ENCODE data around the gene ITPR2.

The ITPR2 gene

GRCh38 chr12:26701604-26702215, 131.3 kb downstream of the ITPR2 start:
- H3K9me3 ChIP-seq (ENCODE audit: low read length): no peaks in the 10 kb centered on the region
- no peaks in the 10 kb centered on the region for H3K27me3 ChIP-seq (ENCODE audit: control insufficient read depth in 1 of 2, insufficient read depth in 2 of 2, low read length in 2 of 2)
- peaks cover 12% of the 10 kb centered on the region for H3K4me1 ChIP-seq (ENCODE audit: insufficient read depth, low read length)
- no peak overlapping the region for H3K4me3 ChIP-seq (ENCODE audit: low read depth in 1 of 2, low read length in 2 of 2)
- no peaks in the 10 kb centered on the region for H3K36me3 ChIP-seq (ENCODE audit: insufficient read depth, low read length)
- H3K27ac ChIP-seq (ENCODE audit: low read depth, low read length): no peak overlapping the region
- no peak overlapping the region for H3K9ac ChIP-seq (ENCODE audit: low read length)

DNA sequence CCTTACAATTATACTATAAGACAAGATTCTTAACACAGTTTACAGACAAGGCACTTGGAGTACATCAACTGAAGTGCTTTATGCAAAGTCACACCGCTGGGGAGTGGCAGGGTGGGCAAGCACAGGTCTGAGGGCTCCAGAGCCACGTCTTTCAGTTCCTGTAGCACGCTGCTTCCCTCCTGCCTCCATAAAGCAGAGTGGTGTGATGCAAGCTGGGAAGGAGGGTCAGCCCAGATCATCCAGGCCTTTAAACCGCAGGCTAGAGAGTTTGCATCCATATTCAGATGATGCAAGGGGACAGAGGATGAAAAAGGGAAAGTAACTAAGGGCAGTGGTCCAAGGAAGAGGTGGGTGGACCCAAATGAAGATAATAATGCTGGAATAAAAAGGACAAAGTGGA, 132.6 kb downstream of the ITPR2 start:
- H3K4me3 ChIP-seq (ENCODE audit: low read depth in 1 of 2, low read length in 2 of 2): no peak overlapping the region
- no peaks in the 10 kb centered on the region for H3K27me3 ChIP-seq (ENCODE audit: control insufficient read depth in 1 of 2, insufficient read depth in 2 of 2, low read length in 2 of 2)
- H3K9me3 ChIP-seq (ENCODE audit: low read length): no peaks in the 10 kb centered on the region
- peaks cover 5% of the 10 kb centered on the region for H3K36me3 ChIP-seq (ENCODE audit: insufficient read depth, low read length)
- H3K27ac ChIP-seq (ENCODE audit: low read depth, low read length): no peak overlapping the region
- H3K9ac ChIP-seq (ENCODE audit: low read length): no peak overlapping the region
- H3K4me1 ChIP-seq (ENCODE audit: insufficient read depth, low read length): peaks cover 9% of the 10 kb centered on the region

- peaks cover 11% of the 10 kb centered on the region for H3K36me3 ChIP-seq (ENCODE audit: insufficient read depth, low read length)
- H3K27me3 ChIP-seq (ENCODE audit: control insufficient read depth in 1 of 2, insufficient read depth in 2 of 2, low read length in 2 of 2): no peaks in the 10 kb centered on the region
- no peak overlapping the region for H3K4me3 ChIP-seq (ENCODE audit: low read depth in 1 of 2, low read length in 2 of 2)
- H3K9me3 ChIP-seq (ENCODE audit: low read length): no peaks in the 10 kb centered on the region
- H3K4me1 ChIP-seq (ENCODE audit: insufficient read depth, low read length): no peaks in the 10 kb centered on the region
- no peak overlapping the region for H3K9ac ChIP-seq (ENCODE audit: low read length)
- H3K27ac ChIP-seq (ENCODE audit: low read depth, low read length): no peak overlapping the region
These were observed 133.8 kb downstream of the ITPR2 start for GRCh38 chr12:26699237-26699636.

- Histone ChIP-seq H3K36me3 (ENCODE audit: insufficient read depth, low read length) (peaks cover 19% of the 10 kb centered on the region), H3K27ac (ENCODE audit: low read depth, low read length) (no peak overlapping the region), H3K9me3 (ENCODE audit: low read length) (no peaks in the 10 kb centered on the region), H3K4me3 (ENCODE audit: low read depth in 1 of 2, low read length in 2 of 2) (no peak overlapping the region), H3K27me3 (ENCODE audit: control insufficient read depth in 1 of 2, insufficient read depth in 2 of 2, low read length in 2 of 2) (no peaks in the 10 kb centered on the region), H3K4me1 (ENCODE audit: insufficient read depth, low read length) (no peaks in the 10 kb centered on the region), H3K9ac (ENCODE audit: low read length) (no peak overlapping the region)
These were observed 134.8 kb downstream of the ITPR2 start for GRCh38 chr12:26698186-26698585.

- H3K27me3 ChIP-seq (ENCODE audit: control insufficient read depth in 1 of 2, insufficient read depth in 2 of 2, low read length in 2 of 2): no peaks in the 10 kb centered on the region
- H3K4me3 ChIP-seq (ENCODE audit: low read depth in 1 of 2, low read length in 2 of 2): no peak overlapping the region
- no peak overlapping the region for H3K27ac ChIP-seq (ENCODE audit: low read depth, low read length)
- H3K36me3 ChIP-seq (ENCODE audit: insufficient read depth, low read length): peaks cover 19% of the 10 kb centered on the region
- no peak overlapping the region for H3K9ac ChIP-seq (ENCODE audit: low read length)
- no peaks in the 10 kb centered on the region for H3K9me3 ChIP-seq (ENCODE audit: low read length)
- no peaks in the 10 kb centered on the region for H3K4me1 ChIP-seq (ENCODE audit: insufficient read depth, low read length)
These were observed 135.8 kb downstream of the ITPR2 start for GRCh38 chr12:26697217-26697616.

DNA sequence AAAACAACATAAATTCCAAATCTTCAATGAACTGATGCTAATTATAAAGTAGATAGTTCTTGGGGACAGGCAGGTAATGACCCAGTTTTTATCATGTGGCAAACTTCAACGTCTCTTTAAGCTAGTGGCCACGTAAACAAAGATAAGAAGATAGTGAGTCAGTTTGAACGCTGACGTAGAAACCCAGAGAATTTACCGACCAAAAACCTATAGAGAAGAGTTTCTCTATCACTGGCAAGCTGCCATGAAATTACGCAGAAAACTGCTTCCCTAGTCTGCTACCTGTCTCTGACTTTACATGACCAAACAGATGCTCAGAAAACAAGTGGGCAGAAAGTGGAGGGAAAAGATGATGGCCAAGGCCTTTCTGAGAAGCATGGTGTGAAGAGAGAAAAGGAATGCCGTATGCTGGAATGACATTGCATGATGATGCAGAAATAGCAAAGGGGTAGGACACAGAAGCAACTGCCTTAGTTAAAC, 136.3 kb downstream of the ITPR2 start:
- no peaks in the 10 kb centered on the region for H3K9me3 ChIP-seq (ENCODE audit: low read length)
- no peak overlapping the region for H3K27ac ChIP-seq (ENCODE audit: low read depth, low read length)
- H3K4me1 ChIP-seq (ENCODE audit: insufficient read depth, low read length): no peaks in the 10 kb centered on the region
- H3K36me3 ChIP-seq (ENCODE audit: insufficient read depth, low read length): peaks cover 19% of the 10 kb centered on the region
- no peaks in the 10 kb centered on the region for H3K27me3 ChIP-seq (ENCODE audit: control insufficient read depth in 1 of 2, insufficient read depth in 2 of 2, low read length in 2 of 2)
- no peak overlapping the region for H3K4me3 ChIP-seq (ENCODE audit: low read depth in 1 of 2, low read length in 2 of 2)
- H3K9ac ChIP-seq (ENCODE audit: low read length): no peak overlapping the region

- peaks cover 19% of the 10 kb centered on the region for H3K36me3 ChIP-seq (ENCODE audit: insufficient read depth, low read length)
These were observed 136.9 kb downstream of the ITPR2 start for GRCh38 chr12:26696048-26696612.

GRCh38 chr12:26694402-26694801, 138.6 kb downstream of the ITPR2 start:
- Histone ChIP-seq H3K4me3 (ENCODE audit: low read depth in 1 of 2, low read length in 2 of 2) (no peak overlapping the region), H3K27me3 (ENCODE audit: control insufficient read depth in 1 of 2, insufficient read depth in 2 of 2, low read length in 2 of 2) (no peaks in the 10 kb centered on the region), H3K4me1 (ENCODE audit: insufficient read depth, low read length) (no peaks in the 10 kb centered on the region), H3K9ac (ENCODE audit: low read length) (no peak overlapping the region), H3K9me3 (ENCODE audit: low read length) (no peaks in the 10 kb centered on the region), H3K36me3 (ENCODE audit: insufficient read depth, low read length) (peaks cover 19% of the 10 kb centered on the region), H3K27ac (ENCODE audit: low read depth, low read length) (no peak overlapping the region)

More at GRCh38 chr12:26696048-26696612, 136.9 kb downstream of the ITPR2 start:
- no peak overlapping the region for H3K4me3 ChIP-seq (ENCODE audit: low read depth in 1 of 2, low read length in 2 of 2)
- no peak overlapping the region for H3K9ac ChIP-seq (ENCODE audit: low read length)
- H3K27me3 ChIP-seq (ENCODE audit: control insufficient read depth in 1 of 2, insufficient read depth in 2 of 2, low read length in 2 of 2): no peaks in the 10 kb centered on the region
- H3K9me3 ChIP-seq (ENCODE audit: low read length): no peaks in the 10 kb centered on the region
- H3K27ac ChIP-seq (ENCODE audit: low read depth, low read length): no peak overlapping the region
- no peaks in the 10 kb centered on the region for H3K4me1 ChIP-seq (ENCODE audit: insufficient read depth, low read length)

GRCh38 chr12:26692407-26692806, 140.6 kb downstream of the ITPR2 start:
- Histone ChIP-seq H3K4me1 (ENCODE audit: insufficient read depth, low read length) (no peaks in the 10 kb centered on the region), H3K27me3 (ENCODE audit: control insufficient read depth in 1 of 2, insufficient read depth in 2 of 2, low read length in 2 of 2) (no peaks in the 10 kb centered on the region), H3K9ac (ENCODE audit: low read length) (no peak overlapping the region), H3K4me3 (ENCODE audit: low read depth in 1 of 2, low read length in 2 of 2) (no peak overlapping the region), H3K27ac (ENCODE audit: low read depth, low read length) (no peak overlapping the region), H3K9me3 (ENCODE audit: low read length) (no peaks in the 10 kb centered on the region), H3K36me3 (ENCODE audit: insufficient read depth, low read length) (peaks cover 19% of the 10 kb centered on the region)

- H3K9ac ChIP-seq (ENCODE audit: low read length): no peak overlapping the region
- no peaks in the 10 kb centered on the region for H3K27me3 ChIP-seq (ENCODE audit: control insufficient read depth in 1 of 2, insufficient read depth in 2 of 2, low read length in 2 of 2)
- H3K4me1 ChIP-seq (ENCODE audit: insufficient read depth, low read length): no peaks in the 10 kb centered on the region
- no peak overlapping the region for H3K27ac ChIP-seq (ENCODE audit: low read depth, low read length)
- peaks cover 19% of the 10 kb centered on the region for H3K36me3 ChIP-seq (ENCODE audit: insufficient read depth, low read length)
- H3K9me3 ChIP-seq (ENCODE audit: low read length): no peaks in the 10 kb centered on the region
- no peak overlapping the region for H3K4me3 ChIP-seq (ENCODE audit: low read depth in 1 of 2, low read length in 2 of 2)
These were observed 141.6 kb downstream of the ITPR2 start for GRCh38 chr12:26691234-26691970.

GRCh38 chr12:26690601-26691000, 142.4 kb downstream of the ITPR2 start:
- peaks cover 14% of the 10 kb centered on the region for H3K36me3 ChIP-seq (ENCODE audit: insufficient read depth, low read length)
- H3K9me3 ChIP-seq (ENCODE audit: low read length): no peaks in the 10 kb centered on the region
- H3K4me1 ChIP-seq (ENCODE audit: insufficient read depth, low read length): no peaks in the 10 kb centered on the region
- no peaks in the 10 kb centered on the region for H3K27me3 ChIP-seq (ENCODE audit: control insufficient read depth in 1 of 2, insufficient read depth in 2 of 2, low read length in 2 of 2)
- no peak overlapping the region for H3K9ac ChIP-seq (ENCODE audit: low read length)
- no peak overlapping the region for H3K4me3 ChIP-seq (ENCODE audit: low read depth in 1 of 2, low read length in 2 of 2)
- H3K27ac ChIP-seq (ENCODE audit: low read depth, low read length): no peak overlapping the region
